GM12878 (cell line): ENCODE data around the gene CREB3L1. TPM values are rescaled to one million over a fixed set of nuclear protein-coding genes. Genes with fewer than 3 reads are reported as not detected.

Experiments used
- ATAC-seq: fragments of 200-7000 bp; cut with Tn5 transposase; 3 replicates; pipeline ENCODE4 v1.9.1; 2020; ENCODE audit warnings: mild to moderate bottlenecking, moderate library complexity
- BruUV-seq: library from RNA; stranded (reverse); fragments of 400-500 nt; replicated peaks from 2 replicates; lab custom pipeline; 2021; lab: Mats Ljungman, UMichigan
- CTCF ChIA-PET: fragments of 300-600 bp; sonication (Branson Sonifier 250); formaldehyde crosslinking; extraction: SDS; loops from one replicate; lab custom pipeline; 2021; ENCODE audit warnings: inconsistent platforms; lab: Yijun Ruan, JAX
- POLR2A ChIA-PET: fragments of 350-600 bp; formaldehyde crosslinking; extraction: SDS; loops from one replicate; lab custom pipeline; 2021; ENCODE audit warnings: inconsistent platforms; lab: Charles Lee
- RAD21 ChIA-PET: fragments of 300-600 bp; sonication (Branson Sonifier 250); formaldehyde crosslinking; loops from one replicate; lab custom pipeline; 2023; ENCODE audit warnings: antibody characterized with exemption; ENCODE audit not compliant: unreplicated experiment; lab: Charles Lee
- SMC1A ChIA-PET: fragments of 300-600 bp; sonication (Branson Sonifier 250); formaldehyde crosslinking; loops from one replicate; lab custom pipeline; 2023; ENCODE audit not compliant: unreplicated experiment, uncharacterized antibody; lab: Charles Lee
- DNase-seq: peaks from one replicate; pipeline ENCODE4 v3.0.0-alpha.2; 2011; ENCODE audit warnings: low read depth, low spot score
- FAIRE-seq: peaks from 3 replicates; lab custom pipeline; 2011; peaks lifted over from hg19 to GRCh38; lab: Jason Lieb, UNC
- H2AFZ ChIP-seq: 2 replicates; pipeline ENCODE4 v1.6.0; 2011; ENCODE audit warnings: low read depth, low read length, control low read depth; ENCODE audit not compliant: control insufficient read depth
- H3K27ac ChIP-seq: 2 replicates; pipeline ENCODE4 v1.5.1; 2011; ENCODE audit warnings: control low read depth; ENCODE audit not compliant: control insufficient read depth, insufficient read depth
- H3K27me3 ChIP-seq, 2 experiments: replicated peaks in 1 of 2; 2 replicates each; pipeline versions ENCODE4 v1.6.0 to v1.6.1; 2011; ENCODE audit warnings: low read length in 1 of 2; ENCODE audit not compliant: control insufficient read depth in 2 of 2, insufficient read depth in 2 of 2
- H3K36me3 ChIP-seq, 2 experiments: 2 replicates each; pipeline ENCODE4 v1.5.1; 2011; ENCODE audit warnings: low read length in 1 of 2; ENCODE audit not compliant: control insufficient read depth in 2 of 2, insufficient read depth in 2 of 2
- H3K4me1 ChIP-seq: 2 replicates; pipeline ENCODE4 v1.6.1; 2011; ENCODE audit warnings: mild to moderate bottlenecking, low read length, moderate library complexity, mixed read lengths; ENCODE audit not compliant: control insufficient read depth, insufficient read depth
- H3K4me2 ChIP-seq: 2 replicates; pipeline ENCODE4 v1.6.0; 2011; ENCODE audit warnings: control low read depth; ENCODE audit not compliant: control insufficient read depth, insufficient read depth
- H3K4me3 ChIP-seq: fragments of 200-600 bp; sonication (generic); 2 replicates; pipeline ENCODE4 v1.5.1; 2016
- H3K79me2 ChIP-seq: 2 replicates; pipeline ENCODE4 v1.6.0; 2011; ENCODE audit warnings: low read length; ENCODE audit not compliant: control insufficient read depth, insufficient read depth
- H3K9ac ChIP-seq: 2 replicates; pipeline ENCODE4 v1.8.0; 2011; ENCODE audit warnings: low read length, control low read depth, mixed read lengths; ENCODE audit not compliant: control insufficient read depth, insufficient read depth
- H3K9me3 ChIP-seq: replicated peaks from 3 replicates; pipeline ENCODE4 v1.5.1; 2011; ENCODE audit warnings: mild to moderate bottlenecking, low read length; ENCODE audit not compliant: control insufficient read depth, insufficient read depth
- H4K20me1 ChIP-seq: 2 replicates; pipeline ENCODE4 v1.6.0; 2011; ENCODE audit not compliant: control insufficient read depth, insufficient read depth
- EZH2 ChIP-seq: IDR thresholded peaks from 2 replicates; pipeline ENCODE4 v1.6.1; 2012; ENCODE audit warnings: low read depth, mild to moderate bottlenecking, control low read depth, inconsistent platforms, low read length, borderline replicate concordance; ENCODE audit not compliant: control insufficient read depth
- HDGF ChIP-seq: fragments of 450-650 bp; IDR thresholded peaks from 2 replicates; pipeline ENCODE4 v1.6.1; 2016; ENCODE audit warnings: antibody characterized with exemption
- PBX3 ChIP-seq: IDR thresholded peaks from 2 replicates; pipeline ENCODE4 v1.6.1; 2011; ENCODE audit warnings: mild to moderate bottlenecking, low read depth, low read length, moderate library complexity; ENCODE audit not compliant: insufficient replicate concordance
- POU2F2 ChIP-seq: IDR thresholded peaks from 3 replicates; pipeline ENCODE4 v1.6.1; 2011; ENCODE audit warnings: low read depth, mild to moderate bottlenecking, low read length, borderline replicate concordance
- USF2 ChIP-seq: IDR thresholded peaks from 2 replicates; pipeline ENCODE4 v1.6.1; 2011; ENCODE audit warnings: low read depth, low read length, improper control_type of control experiment, borderline replicate concordance
- ZBED1 ChIP-seq: IDR thresholded peaks from 2 replicates; pipeline ENCODE4 v1.6.1; 2016; ENCODE audit warnings: borderline replicate concordance
- WGBS: methylation state at CpG from one replicate; pipeline ENCODE4 v1.1.6; 2016; ENCODE audit warnings: low lambda C conversion rate; ENCODE audit not compliant: insufficient replicate concordance, insufficient coverage; ENCODE audit errors: missing lambda C conversion rate; 5-methylcytosine and 5-hydroxymethylcytosine counted together
- in situ Hi-C: fragments of 300-500 bp; cut with MboI; formaldehyde crosslinking; loops from 9 replicates; pipeline ENCODE4 v1.14.3; 2018; ENCODE audit warnings: mixed read lengths
- intact Hi-C: fragments of 100-400 bp; cut with micrococcal nuclease; formaldehyde crosslinking; loops from one replicate; pipeline ENCODE4 v1.14.2; 2022; ENCODE audit not compliant: unreplicated experiment
- polyA plus RNA-seq, 11 experiments: library from polyadenylated mRNA; depleted of rRNA in 4 of 11; unstranded in 6 of 11; stranded (reverse) in 5 of 11; fragments of >200 nt; fragmentation: Nextera tagmentation in 4 of 11; fragmentation: Illumina TruSeq in 1 of 11; extraction: Ambion mirVana in 4 of 11; extraction: Trizol in 1 of 11; gene quantifications; 1 replicate in 1 of 11; 2 replicates in 10 of 11; pipeline versions ENCODE4 v1.2.1 to v1.2.3, GENCODE V29; 2011 to 2016; ENCODE audit warnings: inconsistent platforms in 2 of 11, missing spikeins in 2 of 11, low read depth in 1 of 11
- total RNA-seq, 4 experiments: library from RNA; depleted of rRNA in 3 of 4; stranded (reverse); fragments of >200 nt in 3 of 4; fragmentation: Illumina TruSeq in 1 of 4; extraction: Trizol in 1 of 4; gene quantifications; 2 replicates each; pipeline versions ENCODE4 v1.2.1 to v1.2.3, GENCODE V29; 2013 to 2021

Gene CREB3L1
- total and polyA plus RNA-seq, 10 of the 15 experiments (the other 5 are each of a cell fraction or from before 2014, with no cell fraction given): 0.03 to 1.4 (median 0.22) TPM

GRCh38 chr11:46332568-46333393 is 55.3 kb downstream of the CREB3L1 start (continued):
- TF ChIP-seq PBX3 (peak; percentile 81), HDGF (no peak), POU2F2 (no peak), ZBED1 (no peak), USF2 (no peak)

GRCh38 chr11:46333394-46333947 is 56.0 kb downstream of the CREB3L1 start:
- Histone ChIP-seq H3K4me2 (peak overlapping the region; percentile 63), H3K36me3 (no peaks in the 10 kb centered on the region), H3K27me3 (peaks cover 17 to 30% of the 10 kb centered on the region in 2 experiments), H3K4me1 (no peaks in the 10 kb centered on the region; the same call in 1 of the 2 replicates), H3K9ac (no peak overlapping the region), H2AFZ (no peak overlapping the region), H3K4me3 (no peak overlapping the region), H3K79me2 (no peaks in the 10 kb centered on the region), H3K9me3 (no peaks in the 10 kb centered on the region), H4K20me1 (no peaks in the 10 kb centered on the region), H3K27ac (no peak overlapping the region)
- BruUV-seq: no TSS peak
- RAD21 ChIA-PET: no interaction called here
- SMC1A ChIA-PET: no interaction called here
- WGBS: 7% methylated on average over 25 of the region's 25 CpGs
- CTCF ChIA-PET: interaction anchor here (1.6 to 1.7 kb wide), 2 partner anchors 11 to 24 kb away, joined by 4 to 5 read pairs; no protein-coding TSS in a partner anchor
- FAIRE-seq: no peak
- POLR2A ChIA-PET: no interaction called here
- no peak for DNase-seq
- in situ Hi-C loops: no loop called here
- intact Hi-C loops: no loop called here
- no peak for ATAC-seq
- TF ChIP-seq EZH2 (0 out of 2 replicates have a peak, but pooled peaks have one; percentile 31), PBX3 (no peak)
